K562 (cell line): ENCODE data around the gene SLC28A1. TPM values are rescaled to one million over a fixed set of nuclear protein-coding genes. Genes with fewer than 3 reads are reported as not detected.

Experiments used
- BRD4 ChIP-seq: fragments of 200-600 bp; sonication (generic); IDR thresholded peaks from 2 replicates; pipeline ENCODE4 v1.6.1; 2017; ENCODE audit warnings: inconsistent platforms
- CBX5 ChIP-seq: IDR thresholded peaks from 2 replicates; pipeline ENCODE4 v1.6.1; 2014; ENCODE audit warnings: low read depth, borderline replicate concordance
- COPS2 ChIP-seq: fragments of 450-650 bp; conservative IDR thresholded peaks from 2 replicates; pipeline ENCODE4 v1.6.1; 2016; ENCODE audit warnings: mild to moderate bottlenecking, moderate library complexity
- CSDE1 ChIP-seq, 2 experiments: fragments of 450-650 bp; IDR thresholded peaks; 2 replicates each; pipeline ENCODE4 v1.6.1; 2016; ENCODE audit warnings: mild to moderate bottlenecking in 1 of 2
- KHSRP ChIP-seq: fragments of 450-650 bp; IDR thresholded peaks from 2 replicates; pipeline ENCODE4 v1.6.1; 2017
- KLF1 ChIP-seq: fragments of 450-650 bp; IDR thresholded peaks from 2 replicates; pipeline ENCODE4 v1.6.1; 2016; ENCODE audit warnings: missing genetic modification characterization, missing compliant biosample characterization
- RB1 ChIP-seq: fragments of 450-650 bp; IDR thresholded peaks from 2 replicates; pipeline ENCODE4 v1.6.1; 2017; ENCODE audit warnings: low read depth, mild to moderate bottlenecking
- SMAD4 ChIP-seq: fragments of 250-450 bp; sonication (Bioruptor Pico); conservative IDR thresholded peaks from 2 replicates; pipeline ENCODE4 v1.8.0; 2021; ENCODE audit warnings: inconsistent platforms, mild to moderate bottlenecking, moderate library complexity
- SMC3 ChIP-seq: conservative IDR thresholded peaks from 2 replicates; pipeline ENCODE4 v1.6.1; 2011; ENCODE audit warnings: low read depth, low read length, improper control_type of control experiment; ENCODE audit not compliant: insufficient read depth
- TEAD2 ChIP-seq: fragments of 450-650 bp; IDR thresholded peaks from 2 replicates; pipeline ENCODE4 v1.6.1; 2016; ENCODE audit warnings: missing genetic modification characterization, control low read depth, missing compliant biosample characterization
- USF2 ChIP-seq: sonication (generic); formaldehyde crosslinking; IDR thresholded peaks from 2 replicates; pipeline ENCODE4 v1.5.0; 2020; ENCODE audit warnings: missing genetic modification reagents
- XRCC4 ChIP-seq: IDR thresholded peaks from one replicate; pipeline ENCODE4 v1.6.1; 2011; ENCODE audit not compliant: insufficient read depth, insufficient read length; ENCODE audit errors: extremely low read depth
- ZBTB1 ChIP-seq: sonication (generic); formaldehyde crosslinking; IDR thresholded peaks from 2 replicates; pipeline ENCODE4 v1.8.1; 2023; ENCODE audit warnings: missing genetic modification reagents, low read depth, mild to moderate bottlenecking, borderline replicate concordance
- ZBTB8A ChIP-seq: fragments of 450-650 bp; IDR thresholded peaks from 2 replicates; pipeline ENCODE4 v1.6.1; 2018; ENCODE audit warnings: mild to moderate bottlenecking, moderate library complexity; ENCODE audit not compliant: partially characterized antibody
- ZC3H4 ChIP-seq: sonication (generic); formaldehyde crosslinking; IDR thresholded peaks from 2 replicates; pipeline ENCODE4 v1.9.0; 2021; ENCODE audit warnings: missing genetic modification reagents, borderline replicate concordance
- ZNF224 ChIP-seq: sonication (generic); formaldehyde crosslinking; IDR thresholded peaks from 2 replicates; pipeline ENCODE4 v1.8.0; 2022; ENCODE audit warnings: mild to moderate bottlenecking, missing genetic modification reagents
- ZNF253 ChIP-seq: fragments of 250-450 bp; sonication (Bioruptor Pico); conservative IDR thresholded peaks from 2 replicates; pipeline ENCODE4 v1.6.1; 2021; ENCODE audit warnings: mild to moderate bottlenecking
- ZNF445 ChIP-seq: fragments of 250-450 bp; sonication (Bioruptor Pico); IDR thresholded peaks from 2 replicates; pipeline ENCODE4 v1.4.0; 2020; ENCODE audit warnings: low read depth, mild to moderate bottlenecking, moderate library complexity
- ZNF57 ChIP-seq: fragments of 450-650 bp; formaldehyde crosslinking; IDR thresholded peaks from 2 replicates; pipeline ENCODE4 v1.4.0; 2020; ENCODE audit warnings: mild to moderate bottlenecking, moderate library complexity
- ZNF740 ChIP-seq, 3 experiments: fragments of 200-800 bp in 1 of 3; sonication (Bioruptor generic) in 1 of 3; sonication (generic) in 1 of 3; formaldehyde crosslinking in 1 of 3; IDR thresholded peaks; 2 replicates each; pipeline versions ENCODE4 v1.6.1 to v1.8.0; 2016 to 2022; ENCODE audit warnings: mild to moderate bottlenecking in 2 of 3, missing compliant biosample characterization in 2 of 3, missing genetic modification characterization in 2 of 3, missing genetic modification reagents in 1 of 3
- polyA plus RNA-seq, 8 experiments: library from polyadenylated mRNA; depleted of rRNA in 4 of 8; stranded (reverse) in 5 of 8; unstranded in 3 of 8; fragments of >200 nt; fragmentation: Nextera tagmentation in 2 of 8; fragmentation: Illumina TruSeq in 1 of 8; extraction: Ambion mirVana in 2 of 8; extraction: Trizol in 1 of 8; gene quantifications; 2 replicates each; pipeline versions ENCODE4 v1.2.1 to v1.2.3, GENCODE V29; 2011 to 2014; ENCODE audit warnings: inconsistent platforms in 1 of 8, missing spikeins in 1 of 8
- total RNA-seq, 7 experiments: library from RNA; depleted of rRNA in 6 of 7; stranded (reverse); fragments of >200 nt in 6 of 7; fragmentation: Illumina TruSeq in 2 of 7; extraction: Trizol in 2 of 7; gene quantifications; 2 replicates each; pipeline versions ENCODE4 v1.2.1 to v1.2.3, GENCODE V29; 2011 to 2021; ENCODE audit warnings: low replicate concordance in 1 of 7
- TF ChIP-seq, protein P1 (sequence below): fragments of 450-650 bp; formaldehyde crosslinking; conservative IDR thresholded peaks from 2 replicates; pipeline ENCODE4 v1.4.0; 2022; ENCODE audit warnings: mild to moderate bottlenecking, missing genetic modification characterization
- TF ChIP-seq, protein P2 (sequence below): fragments of 250-450 bp; sonication (Bioruptor Pico); IDR thresholded peaks from 2 replicates; pipeline ENCODE4 v1.5.0; 2020; ENCODE audit warnings: mild to moderate bottlenecking, borderline replicate concordance
- TF ChIP-seq, protein P3 (sequence below): IDR thresholded peaks from 2 replicates; pipeline ENCODE4 v1.6.1; 2014; ENCODE audit warnings: antibody characterized with exemption

Gene SLC28A1
- total and polyA plus RNA-seq, 9 of the 15 experiments (the other 6 are each of a cell fraction or from before 2014, with no cell fraction given), result 0.04 TPM; not detected in 8

DNA sequence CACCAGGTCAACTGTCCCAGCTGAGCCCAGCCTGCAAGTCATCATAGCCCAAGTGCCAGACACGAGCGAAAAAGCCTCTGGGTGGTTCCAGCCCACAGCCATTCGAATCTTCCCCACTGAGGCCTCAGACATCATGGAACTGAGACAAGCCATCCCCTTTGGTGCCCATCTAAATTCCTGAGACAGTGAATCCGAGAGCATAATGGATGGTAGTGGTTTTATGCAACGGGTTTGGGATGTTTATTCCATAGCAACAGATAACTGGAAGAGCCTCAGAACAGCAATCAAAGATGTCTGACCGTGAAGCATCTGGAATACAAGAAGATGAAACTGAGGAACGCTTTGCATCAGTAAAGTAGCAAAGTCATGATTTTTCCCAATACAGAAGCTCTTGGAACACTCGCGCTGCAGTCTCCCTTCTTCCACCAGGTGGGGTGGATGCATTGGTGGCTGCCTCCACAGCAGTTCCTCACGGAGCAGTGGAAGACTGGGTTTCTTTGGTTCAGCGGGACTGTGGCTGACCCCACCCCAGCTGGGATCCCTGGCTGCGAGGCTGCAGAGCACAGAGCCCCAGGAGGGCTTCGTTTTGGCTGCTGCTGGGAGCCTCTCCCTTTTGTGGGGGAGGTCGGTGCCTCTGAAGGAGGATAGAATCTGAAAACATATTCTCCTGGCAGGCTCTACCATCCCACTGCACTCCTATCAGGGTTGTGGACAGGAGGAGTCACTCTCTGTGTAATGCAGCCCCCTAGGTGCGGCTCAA is 70.8 kb downstream of the SLC28A1 start (continued):
- TF ChIP-seq SMC3 (peak; percentile 76; the same call in 1 of the 2 replicates), ZNF224 (no peak), KLF1 (no peak), RB1 (no peak), KHSRP (no peak), CSDE1 (IDR thresholded peaks at IDR 0.05) (no peak), ZNF253 (no peak), CBX5 (no peak), ZC3H4 (CRISPR knock-in tag) (no peak), ZBTB8A (no peak), ZNF740 (CRISPR knock-in tag; IDR thresholded peaks at IDR 0.05) (no peak), ZNF740 (tag; IDR thresholded peaks at IDR 0.05) (no peak), ZNF445 (no peak), XRCC4 (no peak), TEAD2 (tag) (no peak), ZNF57 (CRISPR knock-in tag) (no peak), USF2 (CRISPR knock-in tag) (no peak), ZBTB1 (CRISPR knock-in tag) (no peak), SMAD4 (CRISPR knock-in tag) (no peak; the same call in 1 of the 2 replicates), BRD4 (no peak), COPS2 (no peak)
- TF ChIP-seq, protein P1, sequence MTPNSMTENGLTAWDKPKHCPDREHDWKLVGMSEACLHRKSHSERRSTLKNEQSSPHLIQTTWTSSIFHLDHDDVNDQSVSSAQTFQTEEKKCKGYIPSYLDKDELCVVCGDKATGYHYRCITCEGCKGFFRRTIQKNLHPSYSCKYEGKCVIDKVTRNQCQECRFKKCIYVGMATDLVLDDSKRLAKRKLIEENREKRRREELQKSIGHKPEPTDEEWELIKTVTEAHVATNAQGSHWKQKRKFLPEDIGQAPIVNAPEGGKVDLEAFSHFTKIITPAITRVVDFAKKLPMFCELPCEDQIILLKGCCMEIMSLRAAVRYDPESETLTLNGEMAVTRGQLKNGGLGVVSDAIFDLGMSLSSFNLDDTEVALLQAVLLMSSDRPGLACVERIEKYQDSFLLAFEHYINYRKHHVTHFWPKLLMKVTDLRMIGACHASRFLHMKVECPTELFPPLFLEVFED (CRISPR knock-in tag), result no peak
- TF ChIP-seq, protein P2, sequence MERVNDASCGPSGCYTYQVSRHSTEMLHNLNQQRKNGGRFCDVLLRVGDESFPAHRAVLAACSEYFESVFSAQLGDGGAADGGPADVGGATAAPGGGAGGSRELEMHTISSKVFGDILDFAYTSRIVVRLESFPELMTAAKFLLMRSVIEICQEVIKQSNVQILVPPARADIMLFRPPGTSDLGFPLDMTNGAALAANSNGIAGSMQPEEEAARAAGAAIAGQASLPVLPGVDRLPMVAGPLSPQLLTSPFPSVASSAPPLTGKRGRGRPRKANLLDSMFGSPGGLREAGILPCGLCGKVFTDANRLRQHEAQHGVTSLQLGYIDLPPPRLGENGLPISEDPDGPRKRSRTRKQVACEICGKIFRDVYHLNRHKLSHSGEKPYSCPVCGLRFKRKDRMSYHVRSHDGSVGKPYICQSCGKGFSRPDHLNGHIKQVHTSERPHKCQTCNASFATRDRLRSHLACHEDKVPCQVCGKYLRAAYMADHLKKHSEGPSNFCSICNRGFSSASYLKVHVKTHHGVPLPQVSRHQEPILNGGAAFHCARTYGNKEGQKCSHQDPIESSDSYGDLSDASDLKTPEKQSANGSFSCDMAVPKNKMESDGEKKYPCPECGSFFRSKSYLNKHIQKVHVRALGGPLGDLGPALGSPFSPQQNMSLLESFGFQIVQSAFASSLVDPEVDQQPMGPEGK (CRISPR knock-in tag), result no peak
- TF ChIP-seq, protein P3, sequence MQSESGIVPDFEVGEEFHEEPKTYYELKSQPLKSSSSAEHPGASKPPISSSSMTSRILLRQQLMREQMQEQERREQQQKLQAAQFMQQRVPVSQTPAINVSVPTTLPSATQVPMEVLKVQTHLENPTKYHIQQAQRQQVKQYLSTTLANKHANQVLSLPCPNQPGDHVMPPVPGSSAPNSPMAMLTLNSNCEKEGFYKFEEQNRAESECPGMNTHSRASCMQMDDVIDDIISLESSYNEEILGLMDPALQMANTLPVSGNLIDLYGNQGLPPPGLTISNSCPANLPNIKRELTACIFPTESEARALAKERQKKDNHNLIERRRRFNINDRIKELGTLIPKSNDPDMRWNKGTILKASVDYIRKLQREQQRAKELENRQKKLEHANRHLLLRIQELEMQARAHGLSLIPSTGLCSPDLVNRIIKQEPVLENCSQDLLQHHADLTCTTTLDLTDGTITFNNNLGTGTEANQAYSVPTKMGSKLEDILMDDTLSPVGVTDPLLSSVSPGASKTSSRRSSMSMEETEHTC, result no peak
